ENCODE results near the gene IFNG-AS1.

DNA sequence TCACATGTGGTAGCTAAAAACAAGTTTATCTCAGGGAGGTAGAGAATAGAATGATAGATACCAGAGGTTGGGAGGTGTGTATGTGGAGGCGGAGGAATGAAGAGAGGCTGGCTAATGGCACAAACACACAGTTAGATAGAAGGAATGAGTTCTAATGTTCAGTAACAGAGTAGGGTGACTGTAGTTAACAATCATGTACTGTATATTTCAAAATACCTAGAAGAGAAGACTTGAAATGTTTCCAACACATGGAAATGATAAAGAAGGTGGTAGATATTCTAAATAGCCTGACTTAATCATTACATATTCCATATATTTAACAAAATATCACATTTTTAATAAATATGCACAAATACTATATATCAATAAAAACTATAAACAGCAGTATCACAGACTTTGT is 8.9 kb upstream of the IFNG-AS1 start:
- TF ChIP-seq POLR2A (IDR thresholded peaks at IDR 0.05; ENCODE audit: low read depth) (no peak), POLR2AphosphoS5 (IDR thresholded peaks at IDR 0.05) (no peak)
- TF ChIP-seq, protein P1, sequence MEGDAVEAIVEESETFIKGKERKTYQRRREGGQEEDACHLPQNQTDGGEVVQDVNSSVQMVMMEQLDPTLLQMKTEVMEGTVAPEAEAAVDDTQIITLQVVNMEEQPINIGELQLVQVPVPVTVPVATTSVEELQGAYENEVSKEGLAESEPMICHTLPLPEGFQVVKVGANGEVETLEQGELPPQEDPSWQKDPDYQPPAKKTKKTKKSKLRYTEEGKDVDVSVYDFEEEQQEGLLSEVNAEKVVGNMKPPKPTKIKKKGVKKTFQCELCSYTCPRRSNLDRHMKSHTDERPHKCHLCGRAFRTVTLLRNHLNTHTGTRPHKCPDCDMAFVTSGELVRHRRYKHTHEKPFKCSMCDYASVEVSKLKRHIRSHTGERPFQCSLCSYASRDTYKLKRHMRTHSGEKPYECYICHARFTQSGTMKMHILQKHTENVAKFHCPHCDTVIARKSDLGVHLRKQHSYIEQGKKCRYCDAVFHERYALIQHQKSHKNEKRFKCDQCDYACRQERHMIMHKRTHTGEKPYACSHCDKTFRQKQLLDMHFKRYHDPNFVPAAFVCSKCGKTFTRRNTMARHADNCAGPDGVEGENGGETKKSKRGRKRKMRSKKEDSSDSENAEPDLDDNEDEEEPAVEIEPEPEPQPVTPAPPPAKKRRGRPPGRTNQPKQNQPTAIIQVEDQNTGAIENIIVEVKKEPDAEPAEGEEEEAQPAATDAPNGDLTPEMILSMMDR (IDR thresholded peaks at IDR 0.05), result no peak

Data from esophagus muscularis mucosa (tissue), 3 donors.